COLO829 (cell line): ENCODE measurements around the gene ABCB4.
A peak's percentile ranks its signal among the peaks of the same experiment; 100 is the strongest.

Experiments
- DNase-seq: peaks from one replicate; pipeline ENCODE4 v3.0.0; 2012; ENCODE audit warnings: low spot score

The ABCB4 gene

GRCh38 chr7:87475359-87476178 is at the start of gene ABCB4:
Gene ABCB4 (minus strand): TSS chr7:87475680. CDS start chr7:87475465, 215 bp downstream.
- no peak for DNase-seq

- no peak for DNase-seq
These were observed 43.3 kb upstream of the ABCB4 start for GRCh38 chr7:87518735-87519134.

GRCh38 chr7:87517891-87518290 is 42.4 kb upstream of the ABCB4 start:
- DNase-seq, result no peak

GRCh38 chr7:87517136-87517815 is 41.8 kb upstream of the ABCB4 start:
- no peak for DNase-seq

- DNase-seq, result peak; percentile 54
These were observed 38.4 kb upstream of the ABCB4 start for GRCh38 chr7:87513735-87514335.

- no peak for DNase-seq
These were observed 37.4 kb upstream of the ABCB4 start for GRCh38 chr7:87512906-87513305.

GRCh38 chr7:87511510-87511909 is 36.0 kb upstream of the ABCB4 start:
- no peak for DNase-seq

- no peak for DNase-seq
These were observed 35.0 kb upstream of the ABCB4 start for GRCh38 chr7:87510411-87510875.

GRCh38 chr7:87507446-87507845 is 32.0 kb upstream of the ABCB4 start:
- no peak for DNase-seq

GRCh38 chr7:87506246-87507180 is 31.0 kb upstream of the ABCB4 start:
- peak; percentile 35 for DNase-seq

GRCh38 chr7:87505557-87506245 is 30.2 kb upstream of the ABCB4 start:
- no peak for DNase-seq

GRCh38 chr7:87505122-87505521 is 29.6 kb upstream of the ABCB4 start:
- no peak for DNase-seq

GRCh38 chr7:87499494-87499893 is 24.0 kb upstream of the ABCB4 start:
- no peak for DNase-seq

GRCh38 chr7:87498893-87499292 is 23.4 kb upstream of the ABCB4 start:
- DNase-seq, result no peak

GRCh38 chr7:87497482-87497881 is 22.0 kb upstream of the ABCB4 start:
- DNase-seq, result no peak

GRCh38 chr7:87495366-87495765 is 19.9 kb upstream of the ABCB4 start:
- DNase-seq, result no peak

GRCh38 chr7:87494454-87494853 is 19.0 kb upstream of the ABCB4 start:
- DNase-seq, result no peak

GRCh38 chr7:87483131-87483530 is 7.7 kb upstream of the ABCB4 start:
- no peak for DNase-seq

- DNase-seq, result no peak
These were observed 6.6 kb upstream of the ABCB4 start for GRCh38 chr7:87482115-87482514.

- DNase-seq, result no peak
These were observed 4.9 kb upstream of the ABCB4 start for GRCh38 chr7:87480386-87480785.

- DNase-seq, result no peak
These were observed 4.5 kb upstream of the ABCB4 start for GRCh38 chr7:87479951-87480350.
